Stimulated activated CD4-positive, alpha-beta T cell treated with anti-CD3 and anti-CD28 coated beads, Interleukin-12 subunit alpha, Interleukin-12 subunit beta, amount 100 ng/mL, for 48 hours (primary cell): ENCODE results near the gene ARCN1.
A peak's percentile ranks its signal among the peaks of the same experiment; 100 is the strongest.
"Not testable (repeated sequence)": the region's sequence is repeated elsewhere in the genome, so short reads cannot be mapped to it uniquely, and the experiment has no call there.

Experiments used
- DNase-seq, 3 donors: peaks; one replicate each; pipeline ENCODE4 v3.0.0-alpha.2; 2020; ENCODE audit warnings: low read depth in 2 of 3, low spot score in 1 of 3

The ARCN1 gene

GRCh38 chr11:118544010-118544646 is 28.1 kb upstream of the ARCN1 start:
- no peak for DNase-seq

- DNase-seq, result no peak
Observed at GRCh38 chr11:118544647-118545010, 27.6 kb upstream of the ARCN1 start.

GRCh38 chr11:118545533-118545932 is 26.7 kb upstream of the ARCN1 start:
- DNase-seq, result no peak

GRCh38 chr11:118547132-118547531 is 25.1 kb upstream of the ARCN1 start:
- DNase-seq, result no peak

- no peak for DNase-seq
Observed at GRCh38 chr11:118552341-118552740, 19.9 kb upstream of the ARCN1 start.

- no peak for DNase-seq
Observed at GRCh38 chr11:118560806-118561205, 11.4 kb upstream of the ARCN1 start.

- DNase-seq, result no peak
Observed at GRCh38 chr11:118565051-118565450, 7.2 kb upstream of the ARCN1 start.

- DNase-seq, result no peak
Observed at GRCh38 chr11:118569670-118570069, 2.5 kb upstream of the ARCN1 start.

GRCh38 chr11:118570787-118571186 is 1.4 kb upstream of the ARCN1 start:
- no peak for DNase-seq

- DNase-seq, result peak in 2 of 3 donors; percentile 9 to 14
Observed at GRCh38 chr11:118571701-118572060, 528 bp upstream of the ARCN1 start.

- peak in 1 of 3 donors; percentile 17 for DNase-seq
Observed at GRCh38 chr11:118572981-118573550, 857 bp downstream of the ARCN1 start.

GRCh38 chr11:118574636-118575035 is 2.4 kb downstream of the ARCN1 start:
- no peak for DNase-seq

- not testable (repeated sequence) for DNase-seq
Observed at GRCh38 chr11:118577995-118578394, 5.8 kb downstream of the ARCN1 start.

- no peak for DNase-seq
Observed at GRCh38 chr11:118581057-118581456, 8.8 kb downstream of the ARCN1 start.

- no peak for DNase-seq
Observed at GRCh38 chr11:118587952-118588351, 15.7 kb downstream of the ARCN1 start.

- no peak for DNase-seq
Observed at GRCh38 chr11:118592616-118593367, 20.6 kb downstream of the ARCN1 start.

- peak in 1 of 3 donors; percentile 39 for DNase-seq
Observed at GRCh38 chr11:118594984-118595383, 22.8 kb downstream of the ARCN1 start.

- no peak for DNase-seq
Observed at GRCh38 chr11:118596224-118597146, 24.3 kb downstream of the ARCN1 start.

GRCh38 chr11:118597556-118597955 is 25.3 kb downstream of the ARCN1 start:
- no peak for DNase-seq

- DNase-seq, result no peak
Observed at GRCh38 chr11:118602331-118602730, 30.1 kb downstream of the ARCN1 start.

GRCh38 chr11:118603709-118604108 is 31.5 kb downstream of the ARCN1 start:
- DNase-seq, result not testable (repeated sequence)
